Endothelial cell of umbilical vein (primary cell): Measurements from ENCODE around the gene RIMS4. TPM values are rescaled to one million over a fixed set of nuclear protein-coding genes. Genes with fewer than 3 reads are reported as not detected.

Experiments used
- BruUV-seq: library from RNA; stranded (reverse); fragments of 400-500 nt; replicated peaks from 2 replicates; lab custom pipeline; 2021; lab: Mats Ljungman, UMichigan
- CTCF ChIA-PET: fragments of 300-600, 350-600 bp; sonication (Branson Sonifier 250); formaldehyde crosslinking; loops from one replicate; lab custom pipeline; 2021; ENCODE audit warnings: antibody characterized with exemption, inconsistent platforms; lab: Charles Lee
- POLR2A ChIA-PET: fragments of 300-600, 350-600 bp; sonication (Branson Sonifier 250); formaldehyde crosslinking; loops from one replicate; lab custom pipeline; 2021; ENCODE audit warnings: antibody characterized with exemption, inconsistent platforms; lab: Charles Lee
- DNase-seq: peaks from one replicate; pipeline ENCODE4 v3.0.0-alpha.2; 2011; ENCODE audit warnings: low read depth, low spot score
- FAIRE-seq: peaks from 2 replicates; lab custom pipeline; 2011; peaks lifted over from hg19 to GRCh38; lab: Jason Lieb, UNC
- H2AFZ ChIP-seq: 2 replicates; pipeline ENCODE4 v1.6.0; 2012; ENCODE audit warnings: low read depth, low read length, control low read depth, inconsistent platforms
- H3K27ac ChIP-seq: 2 replicates; pipeline ENCODE4 v1.5.1; 2011; ENCODE audit warnings: low read depth, mild to moderate bottlenecking, control low read depth, low read length, moderate library complexity; ENCODE audit not compliant: insufficient read depth
- H3K27me3 ChIP-seq, 2 experiments: 2 replicates each; pipeline versions ENCODE4 v1.6.0 to v1.6.1; 2011; ENCODE audit warnings: low read length in 2 of 2, mixed read lengths in 1 of 2; ENCODE audit not compliant: control insufficient read depth in 2 of 2, insufficient read depth in 2 of 2
- H3K36me3 ChIP-seq, 2 experiments: 2 replicates in 1 of 2; 3 replicates in 1 of 2; pipeline ENCODE4 v1.5.1; 2011; ENCODE audit warnings: low read length in 2 of 2, mild to moderate bottlenecking in 1 of 2, moderate library complexity in 1 of 2; ENCODE audit not compliant: control insufficient read depth in 2 of 2, insufficient read depth in 2 of 2; ENCODE audit errors: extremely low read depth in 1 of 2
- H3K4me1 ChIP-seq: 3 replicates; pipeline ENCODE4 v1.5.1; 2011; ENCODE audit warnings: mild to moderate bottlenecking, low read length; ENCODE audit not compliant: control insufficient read depth, insufficient read depth; ENCODE audit errors: extremely low read depth
- H3K4me2 ChIP-seq: 2 replicates; pipeline ENCODE4 v1.6.1; 2011; ENCODE audit warnings: low read length, control low read depth, mixed read lengths; ENCODE audit not compliant: insufficient read depth
- H3K4me3 ChIP-seq, 3 experiments: fragments of 200-600 bp in 1 of 3; sonication (generic), shearing (Covaris generic) in 1 of 3; replicated peaks in 1 of 3; 2 replicates each; pipeline ENCODE4 v1.5.1; 2011 to 2016; ENCODE audit warnings: control low read depth in 3 of 3, low read length in 3 of 3, mild to moderate bottlenecking in 2 of 3, inconsistent platforms in 1 of 3, low read depth in 1 of 3, moderate library complexity in 1 of 3; ENCODE audit not compliant: insufficient read depth in 1 of 3
- H3K79me2 ChIP-seq: 2 replicates; pipeline ENCODE4 v1.6.0; 2012; ENCODE audit warnings: low read length, inconsistent platforms; ENCODE audit not compliant: control insufficient read depth, insufficient read depth
- H3K9ac ChIP-seq: replicated peaks from 2 replicates; pipeline ENCODE3; 2011; ENCODE audit warnings: low read length, control low read depth; ENCODE audit not compliant: insufficient read depth; ENCODE audit errors: extremely low read depth
- H3K9me1 ChIP-seq: replicated peaks from 3 replicates; pipeline ENCODE4 v1.6.0; 2011; ENCODE audit warnings: mild to moderate bottlenecking, low read length; ENCODE audit not compliant: control insufficient read depth, insufficient read depth; ENCODE audit errors: extremely low read depth
- H3K9me3 ChIP-seq: replicated peaks from 2 replicates; pipeline ENCODE4 v1.5.1; 2012; ENCODE audit warnings: low read length, inconsistent platforms; ENCODE audit not compliant: control insufficient read depth, insufficient read depth
- H4K20me1 ChIP-seq: replicated peaks from 2 replicates; pipeline ENCODE3; 2011; ENCODE audit warnings: mild to moderate bottlenecking, low read length; ENCODE audit not compliant: control insufficient read depth, insufficient read depth; ENCODE audit errors: extremely low read depth
- EZH2 ChIP-seq: IDR thresholded peaks from 2 replicates; pipeline ENCODE4 v1.6.1; 2012; ENCODE audit warnings: borderline replicate concordance, low read depth, mild to moderate bottlenecking, moderate library complexity, low read length, inconsistent platforms; ENCODE audit not compliant: severe bottlenecking
- FOS ChIP-seq: IDR thresholded peaks from 2 replicates; pipeline ENCODE4 v1.6.1; 2011; ENCODE audit warnings: mild to moderate bottlenecking, low read length, moderate library complexity, borderline replicate concordance; ENCODE audit not compliant: insufficient read depth
- GATA2 ChIP-seq: IDR thresholded peaks from 2 replicates; pipeline ENCODE4 v1.7.0; 2011; ENCODE audit warnings: low read depth, mild to moderate bottlenecking, moderate library complexity, mixed read lengths, low read length; ENCODE audit not compliant: insufficient read length, insufficient read depth
- JUN ChIP-seq: IDR thresholded peaks from 2 replicates; pipeline ENCODE4 v1.6.1; 2011; ENCODE audit warnings: borderline replicate concordance, low read depth; ENCODE audit not compliant: insufficient read length, insufficient read depth
- MYC ChIP-seq: IDR thresholded peaks from one replicate; pipeline ENCODE4 v1.6.1; 2011; ENCODE audit warnings: mild to moderate bottlenecking, low read depth, low read length
- POLR2A ChIP-seq: IDR thresholded peaks from 2 replicates; pipeline ENCODE4 v1.6.1; 2012; ENCODE audit warnings: low read depth, mild to moderate bottlenecking, control low read depth, low read length
- POLR2AphosphoS5 ChIP-seq: IDR thresholded peaks from 2 replicates; pipeline ENCODE4 v1.6.1; 2012; ENCODE audit warnings: low read depth, mild to moderate bottlenecking, control low read depth, low read length, moderate library complexity; ENCODE audit not compliant: insufficient read depth
- dilution Hi-C: fragments of 300-500 bp; cut with MboI; formaldehyde crosslinking; loops from one replicate; pipeline ENCODE4 v1.15.0; 2019; ENCODE audit warnings: low sequenced_read_pairs; ENCODE audit not compliant: extremely low pct_ligation_motif_present
- intact Hi-C: fragments of 100-400 bp; cut with micrococcal nuclease; formaldehyde crosslinking; loops from one replicate; pipeline ENCODE4 v1.10.0; 2022
- polyA plus RNA-seq, 4 experiments: library from polyadenylated mRNA; depleted of rRNA in 3 of 4; stranded (reverse) in 3 of 4; unstranded in 1 of 4; fragments of >200 nt; gene quantifications; 2 replicates each; pipeline versions ENCODE4 v1.2.1 to v1.2.3, GENCODE V29; 2011 to 2012; ENCODE audit warnings: missing spikeins in 1 of 4
- total RNA-seq: library from RNA; stranded (reverse); gene quantifications from 2 replicates; pipeline ENCODE4 v1.2.3, GENCODE V29; 2021
- TF ChIP-seq, protein P1 (sequence below), 2 donors: IDR thresholded peaks; 1 replicate in 1 of 2; 2 replicates in 1 of 2; pipeline ENCODE4 v1.5.1; 2011; ENCODE audit warnings: low read length in 2 of 2, mild to moderate bottlenecking in 2 of 2, moderate library complexity in 2 of 2, control low read depth in 1 of 2, inconsistent platforms in 1 of 2, low read depth in 1 of 2; ENCODE audit not compliant: insufficient read depth in 1 of 2; ENCODE audit errors: extremely low read depth in 1 of 2
- TF ChIP-seq, protein P2 (sequence below): IDR thresholded peaks from 2 replicates; pipeline ENCODE4 v1.6.1; 2011; ENCODE audit not compliant: insufficient read depth, insufficient read length

RIMS4 gene
- total and polyA plus RNA-seq, 2 donors (not counting 3 experiments of a cell fraction or from before 2014, with no cell fraction given) = not detected

DNA sequence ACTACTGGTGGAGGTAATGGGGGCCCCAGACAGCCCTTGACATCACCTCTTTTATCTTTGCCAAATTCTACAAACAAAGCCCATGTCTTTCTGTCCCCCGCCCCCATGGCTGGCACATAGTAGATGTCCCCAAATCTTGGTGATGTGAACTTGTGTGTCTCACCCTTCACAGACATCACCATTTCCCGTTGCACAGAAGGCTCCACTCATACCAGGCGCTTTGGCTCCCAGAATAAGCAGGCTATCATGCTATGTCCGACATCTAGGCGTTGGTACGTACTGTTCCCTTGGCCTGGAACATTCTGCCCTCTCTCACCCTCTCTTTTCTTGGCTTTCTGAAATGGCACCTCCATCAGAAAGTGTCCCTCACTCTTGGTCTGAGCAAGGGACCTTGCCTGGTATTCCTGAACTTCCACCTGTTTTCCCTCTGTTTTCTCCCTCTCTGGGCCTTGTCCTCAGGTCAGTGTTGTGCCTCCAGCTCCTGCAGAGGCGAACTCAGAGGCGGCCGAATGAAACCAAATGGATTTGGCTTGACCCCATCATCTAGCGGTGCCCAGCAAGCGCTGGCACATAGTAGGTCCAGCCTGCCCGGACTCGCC is 96.1 kb downstream of the RIMS4 start:
- no TSS peak for BruUV-seq
- Histone ChIP-seq H3K9ac (no peak overlapping the region), H3K27ac (no peak overlapping the region), H3K79me2 (no peaks in the 10 kb centered on the region), H3K36me3 (no peaks in the 10 kb centered on the region), H3K4me3 (no peak overlapping the region), H3K27me3 (no peaks in the 10 kb centered on the region), H2AFZ (no peak overlapping the region), H3K9me3 (no peaks in the 10 kb centered on the region), H3K4me2 (no peak overlapping the region), H3K9me1 (no peaks in the 10 kb centered on the region), H4K20me1 (no peaks in the 10 kb centered on the region), H3K4me1 (peaks cover 7% of the 10 kb centered on the region)
- TF ChIP-seq JUN (no peak), MYC (no peak), GATA2 (no peak), POLR2A (no peak), POLR2AphosphoS5 (no peak), FOS (no peak), EZH2 (no peak)
- TF ChIP-seq, protein P1, sequence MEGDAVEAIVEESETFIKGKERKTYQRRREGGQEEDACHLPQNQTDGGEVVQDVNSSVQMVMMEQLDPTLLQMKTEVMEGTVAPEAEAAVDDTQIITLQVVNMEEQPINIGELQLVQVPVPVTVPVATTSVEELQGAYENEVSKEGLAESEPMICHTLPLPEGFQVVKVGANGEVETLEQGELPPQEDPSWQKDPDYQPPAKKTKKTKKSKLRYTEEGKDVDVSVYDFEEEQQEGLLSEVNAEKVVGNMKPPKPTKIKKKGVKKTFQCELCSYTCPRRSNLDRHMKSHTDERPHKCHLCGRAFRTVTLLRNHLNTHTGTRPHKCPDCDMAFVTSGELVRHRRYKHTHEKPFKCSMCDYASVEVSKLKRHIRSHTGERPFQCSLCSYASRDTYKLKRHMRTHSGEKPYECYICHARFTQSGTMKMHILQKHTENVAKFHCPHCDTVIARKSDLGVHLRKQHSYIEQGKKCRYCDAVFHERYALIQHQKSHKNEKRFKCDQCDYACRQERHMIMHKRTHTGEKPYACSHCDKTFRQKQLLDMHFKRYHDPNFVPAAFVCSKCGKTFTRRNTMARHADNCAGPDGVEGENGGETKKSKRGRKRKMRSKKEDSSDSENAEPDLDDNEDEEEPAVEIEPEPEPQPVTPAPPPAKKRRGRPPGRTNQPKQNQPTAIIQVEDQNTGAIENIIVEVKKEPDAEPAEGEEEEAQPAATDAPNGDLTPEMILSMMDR (IDR thresholded peaks at IDR 0.05; ENCODE audit: extremely low read depth in 1 of 2, insufficient read depth in 1 of 2, low read depth in 1 of 2, low read length in 2 of 2) = no peak
- TF ChIP-seq, protein P2, sequence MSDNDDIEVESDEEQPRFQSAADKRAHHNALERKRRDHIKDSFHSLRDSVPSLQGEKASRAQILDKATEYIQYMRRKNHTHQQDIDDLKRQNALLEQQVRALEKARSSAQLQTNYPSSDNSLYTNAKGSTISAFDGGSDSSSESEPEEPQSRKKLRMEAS = no peak
- intact Hi-C loops (no loop called here), dilution Hi-C loops (no loop called here)
- no peak for DNase-seq
- CTCF ChIA-PET = interaction anchor here (1.1 to 4.8 kb wide), 6 partner anchors 8 to 29 kb away, joined by 4 to 23 read pairs (median 8); no protein-coding TSS in a partner anchor
- FAIRE-seq = no peak
- POLR2A ChIA-PET = no interaction called here
